ENCODE measurements around the gene CPVL.

CPVL gene

GRCh38 chr7:29145553-29146056 is 732 bp downstream of the CPVL start:
- Histone ChIP-seq H3K4me1 (ENCODE audit: insufficient read depth, low read length) (peaks cover 33% of the 10 kb centered on the region), H3K9ac (ENCODE audit: low read depth, low read length) (peak overlapping the region; percentile 87), H3K27me3 (ENCODE audit: insufficient read depth, low read length, poor library complexity) (no peaks in the 10 kb centered on the region), H3K4me2 (ENCODE audit: insufficient read depth, low read length) (peak overlapping the region; percentile 96), H3K36me3 (ENCODE audit: insufficient read depth, low read length) (no peaks in the 10 kb centered on the region; the same call in 1 of the 2 replicates), H3K4me3 (ENCODE audit: low read depth in 1 of 2, low read length in 2 of 2) (peak overlapping the region; percentile 60 to 96), H3K79me2 (ENCODE audit: insufficient read depth, low read length) (peaks cover 16% of the 10 kb centered on the region), H4K20me1 (ENCODE audit: insufficient read depth, low read length) (no peaks in the 10 kb centered on the region), H3K9me3 (ENCODE audit: insufficient read depth, low read length, severe bottlenecking) (no peaks in the 10 kb centered on the region), H3K27ac (ENCODE audit: low read length) (peak overlapping the region; percentile 86), H2AFZ (ENCODE audit: low read depth, low read length) (peak overlapping the region; percentile 99)
- ATAC-seq (ENCODE audit: insufficient read depth, low read depth) (no peak), DNase-seq (no peak)
- TF ChIP-seq EZH2 (IDR thresholded peaks at IDR 0.05; ENCODE audit: borderline replicate concordance, low read depth, low read length, severe bottlenecking): no peak
- TF ChIP-seq CTCF (IDR thresholded peaks at IDR 0.05; ENCODE audit: borderline replicate concordance, extremely low read depth, low read length, poor library complexity, severe bottlenecking): no peak

DNA sequence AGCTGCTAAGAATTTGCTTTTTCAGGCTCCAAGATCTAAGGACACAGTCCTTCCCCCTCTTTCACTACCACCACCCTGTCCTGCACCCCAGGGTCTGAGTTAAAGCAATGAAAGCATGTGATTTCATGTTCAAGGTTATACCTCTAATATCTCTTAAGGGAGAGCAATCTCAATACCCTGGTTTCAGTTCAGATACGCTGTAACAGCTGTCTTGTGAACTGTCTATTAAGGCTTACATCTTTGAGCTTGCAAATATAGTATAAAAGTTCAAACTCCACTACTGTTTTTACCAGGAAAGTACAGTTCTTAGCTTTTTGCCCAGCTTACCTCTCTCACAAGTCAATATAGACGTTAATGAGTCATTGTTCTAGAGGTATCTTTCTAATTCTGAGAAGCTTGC is 2.6 kb downstream of the CPVL start:
- Histone ChIP-seq H3K9me3 (ENCODE audit: insufficient read depth, low read length, severe bottlenecking) (no peaks in the 10 kb centered on the region), H3K9ac (ENCODE audit: low read depth, low read length) (no peak overlapping the region), H3K36me3 (ENCODE audit: insufficient read depth, low read length) (no peaks in the 10 kb centered on the region; the same call in 1 of the 2 replicates), H3K4me2 (ENCODE audit: insufficient read depth, low read length) (no peak overlapping the region), H3K4me1 (ENCODE audit: insufficient read depth, low read length) (peaks cover 32% of the 10 kb centered on the region), H3K27ac (ENCODE audit: low read length) (no peak overlapping the region), H2AFZ (ENCODE audit: low read depth, low read length) (no peak overlapping the region), H3K4me3 (ENCODE audit: low read depth in 1 of 2, low read length in 2 of 2) (no peak overlapping the region), H3K27me3 (ENCODE audit: insufficient read depth, low read length, poor library complexity) (no peaks in the 10 kb centered on the region), H4K20me1 (ENCODE audit: insufficient read depth, low read length) (no peaks in the 10 kb centered on the region), H3K79me2 (ENCODE audit: insufficient read depth, low read length) (peaks cover 16% of the 10 kb centered on the region)
- DNase-seq (no peak), ATAC-seq (ENCODE audit: insufficient read depth, low read depth) (no peak)
- TF ChIP-seq CTCF (IDR thresholded peaks at IDR 0.05; ENCODE audit: borderline replicate concordance, extremely low read depth, low read length, poor library complexity, severe bottlenecking): no peak
- no peak for TF ChIP-seq EZH2 (IDR thresholded peaks at IDR 0.05; ENCODE audit: borderline replicate concordance, low read depth, low read length, severe bottlenecking)

GRCh38 chr7:29142021-29142727 is 4.2 kb downstream of the CPVL start:
- no peaks in the 10 kb centered on the region; the same call in 1 of the 2 replicates for H3K36me3 ChIP-seq (ENCODE audit: insufficient read depth, low read length)
- no peak for TF ChIP-seq EZH2 (IDR thresholded peaks at IDR 0.05; ENCODE audit: borderline replicate concordance, low read depth, low read length, severe bottlenecking)
- no peak for TF ChIP-seq CTCF (IDR thresholded peaks at IDR 0.05; ENCODE audit: borderline replicate concordance, extremely low read depth, low read length, poor library complexity, severe bottlenecking)
- no peak for ATAC-seq (ENCODE audit: insufficient read depth, low read depth)
- H3K4me3 ChIP-seq (ENCODE audit: low read depth in 1 of 2, low read length in 2 of 2): no peak overlapping the region
- no peaks in the 10 kb centered on the region for H4K20me1 ChIP-seq (ENCODE audit: insufficient read depth, low read length)
- H3K27ac ChIP-seq (ENCODE audit: low read length): no peak overlapping the region
- DNase-seq: no peak
- H3K4me1 ChIP-seq (ENCODE audit: insufficient read depth, low read length): peaks cover 27% of the 10 kb centered on the region
- H3K79me2 ChIP-seq (ENCODE audit: insufficient read depth, low read length): peaks cover 16% of the 10 kb centered on the region
- no peak overlapping the region for H3K4me2 ChIP-seq (ENCODE audit: insufficient read depth, low read length)
- no peak overlapping the region for H2AFZ ChIP-seq (ENCODE audit: low read depth, low read length)
- H3K9ac ChIP-seq (ENCODE audit: low read depth, low read length): no peak overlapping the region
- H3K27me3 ChIP-seq (ENCODE audit: insufficient read depth, low read length, poor library complexity): no peaks in the 10 kb centered on the region
- no peaks in the 10 kb centered on the region for H3K9me3 ChIP-seq (ENCODE audit: insufficient read depth, low read length, severe bottlenecking)
